GM18508 (cell line): ENCODE data around the gene ASB6.
"Not testable (repeated sequence)": the region's sequence is repeated elsewhere in the genome, so short reads cannot be mapped to it uniquely, and the experiment has no call there.

Experiments
- ATAC-seq: cut with Tn5 transposase; IDR thresholded peaks from one replicate; pipeline ENCODE4 v1.9.1; 2021; ENCODE audit warnings: moderate number of reproducible peaks; ENCODE audit not compliant: insufficient read depth, unreplicated experiment

Gene ASB6

GRCh38 chr9:129592790-129593189, 49.2 kb downstream of the ASB6 start:
- not testable (repeated sequence) for ATAC-seq

DNA sequence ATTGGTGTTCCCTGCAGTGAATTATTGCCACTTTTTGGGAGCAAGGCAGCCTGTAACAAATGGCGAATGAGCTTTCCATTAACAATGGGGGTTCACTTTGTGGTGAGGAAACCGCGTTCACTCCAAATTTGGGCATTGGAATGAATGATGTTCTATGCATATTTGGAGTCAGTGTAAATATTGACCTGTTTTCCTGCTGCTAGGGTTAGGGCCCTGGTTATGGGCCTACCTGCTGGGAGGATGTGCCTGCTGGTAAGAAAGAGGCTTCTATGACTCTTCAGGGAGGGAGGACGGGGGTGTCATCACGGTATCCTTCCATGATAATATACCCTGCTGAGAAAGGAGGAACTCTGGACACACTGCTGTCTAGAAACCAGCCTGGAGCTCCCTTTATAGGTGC, 50.0 kb downstream of the ASB6 start:
- ATAC-seq = no peak

DNA sequence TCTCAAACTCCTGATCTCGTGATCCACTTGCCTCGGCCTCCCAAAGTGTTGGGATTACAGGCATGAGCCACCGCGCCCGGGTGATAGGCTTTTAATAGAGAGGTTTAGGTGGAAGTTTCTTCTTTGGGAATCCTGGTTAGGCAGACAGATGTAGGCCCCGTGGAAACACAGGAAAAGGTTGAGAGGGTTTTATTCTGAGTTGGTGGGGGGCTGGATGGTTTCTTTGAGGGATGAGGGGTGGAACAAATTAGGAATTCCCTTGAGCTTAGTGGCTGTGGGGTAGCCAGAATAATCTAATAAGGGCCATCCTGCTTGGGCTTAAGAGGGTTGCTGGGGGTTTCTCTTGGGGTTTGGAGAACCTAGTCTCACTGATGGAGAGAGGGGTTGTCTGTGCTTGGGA, 51.5 kb downstream of the ASB6 start:
- no peak for ATAC-seq

DNA sequence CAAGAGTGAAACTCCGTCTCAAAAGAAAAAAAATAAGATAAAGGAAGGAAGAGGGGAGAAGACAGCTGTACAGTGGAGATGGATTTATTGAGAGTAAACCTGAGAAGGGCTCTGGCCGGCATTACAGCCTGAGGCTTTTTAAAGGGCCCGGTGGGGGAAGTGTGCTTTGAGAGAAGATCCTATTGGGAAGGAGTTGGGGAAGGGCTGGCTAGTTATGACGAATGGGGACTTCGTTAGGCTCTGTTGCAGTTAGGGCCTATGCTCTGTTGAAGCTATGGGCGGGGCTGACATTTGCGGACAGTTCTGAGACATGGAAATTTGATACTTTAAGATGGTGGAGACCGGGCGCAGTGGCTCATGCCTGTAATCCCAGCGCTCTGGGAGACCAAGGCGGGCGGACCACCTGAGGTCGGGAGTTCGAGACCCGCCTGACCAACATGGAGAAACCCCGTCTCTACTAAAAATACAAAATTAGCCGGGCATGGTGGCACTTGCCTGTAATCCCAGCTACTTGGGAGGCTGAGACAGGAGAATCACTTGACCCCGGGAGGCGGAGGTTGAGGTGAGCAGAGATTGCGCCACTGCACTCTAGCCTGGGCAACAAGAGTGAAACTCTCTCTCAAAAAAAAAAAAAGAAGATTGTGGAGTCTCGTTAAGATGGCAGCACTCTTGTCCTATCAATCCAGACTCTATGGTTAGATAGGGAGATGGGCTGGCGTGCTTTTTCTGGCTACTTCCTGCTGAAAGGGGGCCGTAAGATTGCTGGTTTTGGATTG, 54.3 kb downstream of the ASB6 start:
- ATAC-seq = no peak

- ATAC-seq = no peak
Measured at GRCh38 chr9:129586685-129587084, 55.3 kb downstream of the ASB6 start.

- ATAC-seq = no peak
Measured at GRCh38 chr9:129586245-129586644, 55.7 kb downstream of the ASB6 start.

DNA sequence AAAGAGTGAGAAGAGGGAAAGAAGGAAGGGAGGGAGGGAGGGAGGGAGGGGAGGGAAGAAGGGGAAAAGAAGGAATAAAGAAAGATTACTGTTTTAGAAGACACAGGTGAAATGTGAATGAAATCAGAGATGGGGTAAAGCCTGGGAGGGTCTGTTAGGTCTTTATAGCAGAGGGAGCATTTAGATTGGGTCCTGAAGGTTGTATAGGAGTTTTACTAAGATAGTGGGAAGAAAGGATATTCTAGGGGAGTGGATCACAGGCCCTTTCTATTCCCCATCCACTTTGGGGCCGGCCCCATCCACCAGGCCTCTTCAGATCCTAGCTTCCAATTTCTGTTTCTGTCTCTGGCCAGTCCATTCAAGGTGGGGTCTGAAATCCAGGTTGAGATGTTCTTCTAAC, 56.6 kb downstream of the ASB6 start:
- ATAC-seq = no peak
